HT-29 (cell line): Measurements from ENCODE around the gene SH3GL2. TPM values are rescaled to one million over a fixed set of nuclear protein-coding genes. Genes with fewer than 3 reads are reported as not detected.

Experiments used
- DNase-seq: peaks from one replicate; pipeline ENCODE4 v3.0.0-alpha.2; 2015; ENCODE audit warnings: low spot score
- total RNA-seq: library from RNA; depleted of rRNA; stranded (reverse); fragments of >200 nt; shearing (Covaris generic); gene quantifications from 2 replicates; pipeline ENCODE4 v1.2.3, GENCODE V29; 2014

The SH3GL2 gene
- total RNA-seq, 1 experiment from 2014 or later = 0.15 TPM

GRCh38 chr9:17810728-17811571 is 232.1 kb downstream of the SH3GL2 start:
- DNase-seq = peak; percentile 81

DNA sequence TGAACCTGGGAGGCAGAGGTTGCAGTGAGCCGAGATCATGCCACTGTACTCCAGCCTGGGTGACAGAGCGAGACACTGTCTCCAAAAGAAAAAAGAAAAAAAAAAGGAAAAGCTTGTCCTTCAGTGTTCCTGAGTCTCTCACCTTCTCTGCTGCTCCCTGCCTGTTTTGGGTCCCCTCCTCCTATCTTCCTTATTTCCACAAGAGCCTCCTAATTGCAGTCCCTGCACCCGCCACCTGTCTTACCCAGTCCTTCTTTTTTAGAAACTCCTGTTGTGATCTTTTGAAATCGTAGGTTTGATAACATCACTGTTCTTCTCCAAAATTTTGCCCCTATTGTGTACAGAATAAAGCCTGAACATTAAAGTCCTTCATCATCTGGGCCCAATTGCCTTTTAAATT is 234.9 kb downstream of the SH3GL2 start:
- DNase-seq = no peak

GRCh38 chr9:17816431-17817027 is 237.7 kb downstream of the SH3GL2 start:
- no peak for DNase-seq

DNA sequence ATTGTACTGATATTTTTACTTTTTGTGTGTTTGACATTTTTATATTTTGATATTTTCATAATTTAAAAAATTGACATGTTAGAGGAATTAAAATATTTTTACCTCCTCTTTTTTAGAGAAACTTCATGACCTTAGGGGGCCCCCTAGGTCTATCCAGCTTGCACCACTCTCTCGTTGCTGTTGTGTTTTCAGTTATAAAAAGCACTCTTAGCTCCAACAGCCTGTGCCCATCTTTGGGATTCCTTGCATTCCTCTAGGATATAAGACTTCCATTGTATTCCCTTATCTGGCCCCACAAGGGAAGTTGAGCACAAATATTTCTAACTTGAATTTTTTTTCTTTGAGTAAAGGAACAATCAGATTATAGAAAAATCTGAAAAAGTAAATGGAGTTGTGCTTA is 245.3 kb downstream of the SH3GL2 start:
- no peak for DNase-seq

GRCh38 chr9:17824616-17825264 is 245.9 kb downstream of the SH3GL2 start:
- no peak for DNase-seq

GRCh38 chr9:17825265-17825659 is 246.4 kb downstream of the SH3GL2 start:
- DNase-seq = no peak

GRCh38 chr9:17829064-17829463 is 250.2 kb downstream of the SH3GL2 start:
- no peak for DNase-seq

GRCh38 chr9:17829812-17830385 is 251.0 kb downstream of the SH3GL2 start:
- DNase-seq = no peak

DNA sequence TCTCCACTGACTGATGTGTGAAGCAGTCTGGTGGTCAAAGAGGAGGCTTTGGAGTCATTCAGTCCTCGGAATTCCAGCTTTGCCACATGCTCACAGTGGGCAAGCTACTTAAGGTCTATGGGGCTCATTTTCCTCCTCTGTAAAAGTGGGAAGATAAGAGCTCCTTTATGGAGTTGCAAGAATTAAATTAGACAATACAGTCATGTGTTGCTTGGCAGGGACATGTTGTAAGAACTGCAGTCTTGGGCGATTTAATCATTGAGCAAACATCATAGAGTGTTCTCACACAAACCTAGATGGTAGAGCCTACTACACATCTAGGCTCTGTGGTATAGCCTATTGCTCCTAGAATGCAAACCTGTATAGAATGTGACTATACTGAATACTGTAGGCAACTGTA is 253.9 kb downstream of the SH3GL2 start:
- DNase-seq = no peak

DNA sequence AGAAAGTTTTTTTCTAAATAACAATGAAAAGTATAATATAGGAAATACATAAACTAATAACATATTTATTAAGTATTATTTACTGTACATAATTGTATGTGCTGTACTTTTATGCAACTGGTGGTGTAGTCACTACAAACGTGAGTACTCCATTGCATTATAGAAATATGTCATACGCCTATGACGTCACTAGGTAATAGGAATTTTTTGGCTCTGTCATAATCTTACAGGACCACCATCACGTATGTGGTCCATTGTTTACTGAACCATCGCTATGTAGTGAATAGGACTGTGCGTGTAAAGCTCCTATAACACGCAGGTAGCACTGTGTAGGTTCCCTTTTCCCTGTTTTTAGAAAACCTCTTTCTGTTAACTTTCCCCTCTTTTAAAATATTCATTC is 255.0 kb downstream of the SH3GL2 start:
- DNase-seq = no peak

GRCh38 chr9:17837965-17838364 is 259.1 kb downstream of the SH3GL2 start:
- peak; percentile 42 for DNase-seq

DNA sequence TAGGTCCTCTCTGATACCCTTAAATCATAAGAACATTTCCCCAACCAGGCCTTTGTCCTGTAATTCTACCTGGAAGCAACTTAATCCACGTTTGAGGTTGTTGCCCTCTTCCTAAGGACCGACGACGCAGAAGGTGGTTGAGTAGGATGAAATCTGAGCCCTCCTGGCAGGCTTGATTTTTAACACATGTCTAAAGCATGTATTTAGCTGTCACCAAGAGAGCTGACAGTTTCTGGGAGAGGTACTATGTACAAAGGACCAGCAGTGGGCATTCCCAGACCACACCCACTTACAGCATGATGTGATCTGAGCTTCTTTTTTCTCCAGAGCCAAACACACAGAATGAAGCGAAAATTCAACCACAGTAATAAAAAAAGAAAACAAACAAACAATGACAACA is 260.9 kb downstream of the SH3GL2 start:
- no peak for DNase-seq

DNA sequence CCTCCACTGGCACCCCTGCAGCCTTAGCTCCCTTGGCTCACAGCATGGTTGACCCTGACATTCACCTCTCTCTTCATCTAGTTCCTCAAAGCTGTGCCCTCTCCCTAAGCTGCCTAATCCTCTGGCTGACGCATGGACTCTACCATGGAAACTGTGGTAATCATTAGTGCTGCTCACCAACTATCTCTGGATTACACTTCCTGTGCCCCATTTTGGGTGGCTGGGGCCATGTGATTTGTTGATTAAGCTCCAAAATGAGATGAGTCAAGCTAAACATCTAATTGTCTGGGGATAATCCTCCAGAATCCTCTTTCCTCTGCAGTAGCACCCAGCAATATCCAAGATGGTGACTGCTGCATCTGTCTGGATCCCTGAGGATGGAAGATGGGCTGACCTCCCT is 264.4 kb downstream of the SH3GL2 start:
- no peak for DNase-seq
